HepG2 (cell line): ENCODE data around the gene RREB1. TPM values are rescaled to one million over a fixed set of nuclear protein-coding genes. Genes with fewer than 3 reads are reported as not detected.

Source experiments
- ATAC-seq: fragments of 200-7000 bp; cut with Tn5 transposase; 3 replicates; pipeline ENCODE4 v1.9.1; 2020; ENCODE audit warnings: mild to moderate bottlenecking, moderate library complexity
- BruUV-seq: library from RNA; stranded (reverse); fragments of 400-500 nt; replicated peaks from 2 replicates; lab custom pipeline; 2021; lab: Mats Ljungman, UMichigan
- CTCF ChIA-PET: fragments of 300-600 bp; formaldehyde crosslinking; extraction: SDS; loops from one replicate; lab custom pipeline; 2021; ENCODE audit warnings: low total read pairs, inconsistent platforms, low intra/inter-chr PET ratio; lab: Yijun Ruan, JAX
- POLR2A ChIA-PET: fragments of 350-600 bp; sonication (Branson Sonifier 250); formaldehyde crosslinking; loops from one replicate; lab custom pipeline; 2020; ENCODE audit warnings: antibody characterized with exemption, inconsistent platforms; lab: Yijun Ruan, JAX
- DNase-seq: peaks from one replicate; pipeline ENCODE4 v3.0.0-alpha.2; 2015; ENCODE audit warnings: low spot score
- FAIRE-seq: peaks from 3 replicates; lab custom pipeline; 2011; peaks lifted over from hg19 to GRCh38; lab: Jason Lieb, UNC
- H2AFZ ChIP-seq: one replicate; pipeline ENCODE4 v1.6.1; 2011; ENCODE audit warnings: low read length, inconsistent platforms
- H3K27ac ChIP-seq: fragments of 300-600 bp; 3 replicates; pipeline ENCODE4 v1.8.0; 2011; ENCODE audit warnings: mixed run types, mild to moderate bottlenecking, mixed read lengths, low read length, inconsistent platforms; ENCODE audit not compliant: insufficient read depth; ENCODE audit errors: extremely low read length
- H3K27me3 ChIP-seq, 2 experiments: fragments of 200-600 bp in 1 of 2; 2 replicates in 1 of 2; 3 replicates in 1 of 2; pipeline versions ENCODE4 v1.6.0 to v1.8.0; 2011; ENCODE audit warnings: low read length in 2 of 2, mild to moderate bottlenecking in 2 of 2, moderate library complexity in 2 of 2, inconsistent platforms in 1 of 2; ENCODE audit not compliant: insufficient read depth in 2 of 2, control insufficient read depth in 1 of 2
- H3K36me3 ChIP-seq, 2 experiments: fragments of 200-600 bp in 1 of 2; replicated peaks in 1 of 2; 2 replicates in 1 of 2; 3 replicates in 1 of 2; pipeline versions ENCODE4 v1.5.1 to v1.8.0; 2011; ENCODE audit warnings: low read length in 2 of 2, inconsistent platforms in 1 of 2; ENCODE audit not compliant: insufficient read depth in 2 of 2, control insufficient read depth in 1 of 2
- H3K4me1 ChIP-seq: 2 replicates; pipeline ENCODE4 v1.5.1; 2012; ENCODE audit warnings: low read length, inconsistent platforms; ENCODE audit not compliant: insufficient read depth
- H3K4me2 ChIP-seq: 2 replicates; pipeline ENCODE4 v1.6.0; 2011; ENCODE audit warnings: low read depth, low read length, inconsistent platforms
- H3K4me3 ChIP-seq, 3 experiments: fragments of 200-600 bp in 1 of 3; sonication (generic), shearing (Covaris generic) in 1 of 3; replicated peaks in 1 of 3; 2 replicates each; pipeline ENCODE4 v1.5.1; 2011 to 2016; ENCODE audit warnings: low read length in 3 of 3, inconsistent platforms in 2 of 3, low read depth in 2 of 3, mild to moderate bottlenecking in 2 of 3, control low read depth in 1 of 3, mixed read lengths in 1 of 3; ENCODE audit not compliant: insufficient read depth in 1 of 3
- H3K79me2 ChIP-seq: one replicate; pipeline ENCODE4 v1.6.1; 2011; ENCODE audit warnings: low read length, inconsistent platforms; ENCODE audit not compliant: insufficient read depth
- H3K9ac ChIP-seq: 2 replicates; pipeline ENCODE4 v1.6.0; 2011; ENCODE audit warnings: mild to moderate bottlenecking, low read depth, low read length, inconsistent platforms; ENCODE audit not compliant: insufficient read depth
- H3K9me3 ChIP-seq: 2 replicates; pipeline ENCODE4 v1.5.1; 2012; ENCODE audit warnings: mild to moderate bottlenecking, low read length
- H4K20me1 ChIP-seq: 2 replicates; pipeline ENCODE4 v1.6.0; 2011; ENCODE audit warnings: inconsistent platforms, mild to moderate bottlenecking, low read length, moderate library complexity; ENCODE audit not compliant: insufficient read depth
- EHMT2 ChIP-seq: fragments of 200-600 bp; sonication (generic); IDR thresholded peaks from 2 replicates; pipeline ENCODE4 v1.7.0; 2017; ENCODE audit warnings: antibody characterized with exemption, low read depth, low read length, borderline replicate concordance
- EZH2 ChIP-seq: conservative IDR thresholded peaks from 2 replicates; pipeline ENCODE4 v1.6.1; 2012; ENCODE audit warnings: mild to moderate bottlenecking, low read depth, low read length, moderate library complexity
- HIVEP1 ChIP-seq: sonication (generic); formaldehyde crosslinking; IDR thresholded peaks from 2 replicates; pipeline ENCODE4 v1.4.0; 2020; ENCODE audit warnings: mild to moderate bottlenecking, missing genetic modification reagents
- MAFF ChIP-seq: IDR thresholded peaks from 2 replicates; pipeline ENCODE4 v1.6.1; 2011; ENCODE audit warnings: low read depth, low read length, improper control_type of control experiment
- MAFK ChIP-seq, 2 experiments: IDR thresholded peaks in 1 of 2; conservative IDR thresholded peaks in 1 of 2; 2 replicates each; pipeline ENCODE4 v1.6.1; 2011; ENCODE audit warnings: improper control_type of control experiment in 2 of 2, low read length in 2 of 2
- RBM22 ChIP-seq: fragments of 200-400 bp; formaldehyde crosslinking; optimal IDR thresholded peaks from 2 replicates; pipeline ENCODE3; 2017; ENCODE audit warnings: mild to moderate bottlenecking, low read length, moderate library complexity
- ZNF280D ChIP-seq: sonication (generic); formaldehyde crosslinking; IDR thresholded peaks from 2 replicates; pipeline ENCODE4 v1.5.1; 2020; ENCODE audit warnings: mild to moderate bottlenecking, missing genetic modification reagents
- ZNF549 ChIP-seq: sonication (generic); formaldehyde crosslinking; IDR thresholded peaks from 2 replicates; pipeline ENCODE4 v1.5.0; 2020; ENCODE audit warnings: missing genetic modification reagents
- WGBS: methylation state at CpG from one replicate; pipeline ENCODE4 v1.1.6; 2017; ENCODE audit warnings: low lambda C conversion rate; 5-methylcytosine and 5-hydroxymethylcytosine counted together
- in situ Hi-C: cut with HindIII; loops from 2 replicates; pipeline ENCODE4 v1.10.0; 2017; ENCODE audit warnings: low pct_unique_long_range_greater_than_20kb; ENCODE audit not compliant: extremely low pct_ligation_motif_present
- intact Hi-C: fragments of 100-400 bp; cut with micrococcal nuclease; formaldehyde crosslinking; loops from one replicate; pipeline ENCODE4 v1.10.0; 2022; ENCODE audit not compliant: unreplicated experiment
- polyA plus RNA-seq, 8 experiments: library from polyadenylated mRNA; depleted of rRNA in 3 of 8; stranded (reverse) in 7 of 8; unstranded in 1 of 8; fragments of >200 nt; fragmentation: Illumina TruSeq in 4 of 8; extraction: Trizol in 4 of 8; gene quantifications; 2 replicates each; pipeline versions ENCODE4 v1.2.1 to v1.2.3, GENCODE V29; 2011 to 2016; ENCODE audit warnings: low read depth in 4 of 8, missing spikeins in 1 of 8, mixed read lengths in 1 of 8; ENCODE audit not compliant: insufficient read depth in 1 of 8
- total RNA-seq, 5 experiments: library from RNA; depleted of rRNA; stranded (reverse); fragments of >200 nt; fragmentation: Illumina TruSeq; extraction: Trizol; gene quantifications; 2 replicates each; pipeline ENCODE4 v1.2.3, GENCODE V29; 2016; ENCODE audit warnings: low read depth in 1 of 5

RREB1 gene
- total and polyA plus RNA-seq, 2 of the 13 experiments (the other 11 are each of a cell fraction or from before 2014, with no cell fraction given): 6.1 to 23.2 TPM

- CTCF ChIA-PET: no interaction called here
- POLR2A ChIA-PET: no interaction called here
- Histone ChIP-seq H3K36me3 (peaks cover 28 to 87% of the 10 kb centered on the region in 2 experiments), H4K20me1 (no peaks in the 10 kb centered on the region; the same call in 1 of the 2 replicates), H2AFZ (no peak overlapping the region), H3K27ac (no peak overlapping the region), H3K4me3 (no peak overlapping the region), H3K9ac (no peak overlapping the region), H3K79me2 (peaks cover 2% of the 10 kb centered on the region), H3K4me2 (no peak overlapping the region), H3K27me3 (no peaks in the 10 kb centered on the region), H3K4me1 (no peaks in the 10 kb centered on the region), H3K9me3 (no peaks in the 10 kb centered on the region)
- ATAC-seq (no peak; the same call in 2 of the 3 replicates), DNase-seq (no peak), FAIRE-seq (no peak)
- WGBS: 92% methylated on average over 6 of the region's 6 CpGs
- TF ChIP-seq RBM22 (peak; percentile 45), ZNF549 (CRISPR knock-in tag) (no peak)
- no TSS peak for BruUV-seq
- intact Hi-C loops: no loop called here
- in situ Hi-C loops: no loop called here
These were observed 185.0 kb downstream of the RREB1 start for GRCh38 chr6:7292596-7293255.

- no peak for FAIRE-seq
- Histone ChIP-seq H3K9ac (no peak overlapping the region), H2AFZ (no peak overlapping the region), H3K9me3 (no peaks in the 10 kb centered on the region), H3K4me1 (no peaks in the 10 kb centered on the region), H3K4me3 (no peak overlapping the region), H4K20me1 (no peaks in the 10 kb centered on the region; the same call in 1 of the 2 replicates), H3K4me2 (no peak overlapping the region), H3K79me2 (peaks cover 2% of the 10 kb centered on the region), H3K27ac (no peak overlapping the region), H3K36me3 (peaks cover 31 to 85% of the 10 kb centered on the region in 2 experiments), H3K27me3 (no peaks in the 10 kb centered on the region)
- no peak for DNase-seq
- WGBS: 97% methylated on average over 3 of the region's 3 CpGs
- ChIA-PET POLR2A (no interaction called here), CTCF (no interaction called here)
- in situ Hi-C loops: no loop called here
- TF ChIP-seq HIVEP1 (no peak), ZNF280D (no peak), MAFK (conservative IDR thresholded peaks at IDR 0.05 in 1 of 2, IDR thresholded peaks at IDR 0.05 in 1 of 2; ENCODE audit: low read length in 2 of 2) (peak; percentile 61 to 70), MAFF (peak; percentile 74), EHMT2 (no peak), EZH2 (no peak)
- no peak for ATAC-seq
- intact Hi-C loops: no loop called here
- BruUV-seq: no TSS peak
These were observed 188.2 kb downstream of the RREB1 start for GRCh38 chr6:7295916-7296315.
